GM19328 (cell line): Measurements from ENCODE around the gene CCNL1.

Source experiments
- ATAC-seq: cut with Tn5 transposase; IDR thresholded peaks from one replicate; pipeline ENCODE4 v1.9.1; 2021; ENCODE audit warnings: mild to moderate bottlenecking, moderate library complexity; ENCODE audit not compliant: unreplicated experiment

Gene CCNL1

GRCh38 chr3:157147099-157147803 is 12.7 kb downstream of the CCNL1 start:
- no peak for ATAC-seq

GRCh38 chr3:157145606-157146322 is 14.2 kb downstream of the CCNL1 start:
- ATAC-seq, result no peak

- ATAC-seq, result no peak
Observed at GRCh38 chr3:157142315-157142714, 17.6 kb downstream of the CCNL1 start.

DNA sequence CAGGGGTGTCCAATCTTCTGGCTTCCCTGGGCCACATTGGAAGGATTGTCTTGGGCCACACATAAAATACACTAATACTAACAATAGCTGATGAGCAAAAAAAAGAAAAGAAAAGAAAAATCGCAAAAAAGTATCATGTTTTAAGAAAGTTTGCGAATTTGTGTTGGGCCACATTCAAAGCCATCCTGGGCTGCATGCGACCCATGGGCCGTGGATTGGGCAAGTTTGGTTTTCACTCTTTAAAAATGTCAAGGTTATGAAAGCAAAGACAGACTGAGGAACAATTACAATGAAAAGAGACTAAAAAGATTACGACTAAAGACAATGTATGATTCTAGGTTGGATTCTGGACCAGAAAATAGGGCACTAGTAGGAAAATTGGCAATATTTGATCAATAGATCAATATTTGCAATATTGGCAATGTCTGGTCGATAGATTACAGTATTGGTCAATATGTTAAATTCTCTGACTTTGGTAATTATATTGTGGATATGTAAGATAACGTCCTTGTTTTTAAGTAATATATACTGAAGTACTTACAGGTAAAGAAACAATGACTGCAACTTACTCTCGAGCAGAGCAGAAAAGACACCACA is 19.9 kb downstream of the CCNL1 start:
- no peak for ATAC-seq

GRCh38 chr3:157136647-157137387 is 23.1 kb downstream of the CCNL1 start:
- no peak for ATAC-seq

- ATAC-seq, result no peak
Observed at GRCh38 chr3:157135671-157136396, 24.1 kb downstream of the CCNL1 start.

- peak; percentile 59 for ATAC-seq
Observed at GRCh38 chr3:157134620-157135191, 25.2 kb downstream of the CCNL1 start.

GRCh38 chr3:157133434-157134320 is 26.3 kb downstream of the CCNL1 start:
- no peak for ATAC-seq

GRCh38 chr3:157132936-157133335 is 27.0 kb downstream of the CCNL1 start:
- no peak for ATAC-seq

- no peak for ATAC-seq
Observed at GRCh38 chr3:157132341-157132740, 27.6 kb downstream of the CCNL1 start.

DNA sequence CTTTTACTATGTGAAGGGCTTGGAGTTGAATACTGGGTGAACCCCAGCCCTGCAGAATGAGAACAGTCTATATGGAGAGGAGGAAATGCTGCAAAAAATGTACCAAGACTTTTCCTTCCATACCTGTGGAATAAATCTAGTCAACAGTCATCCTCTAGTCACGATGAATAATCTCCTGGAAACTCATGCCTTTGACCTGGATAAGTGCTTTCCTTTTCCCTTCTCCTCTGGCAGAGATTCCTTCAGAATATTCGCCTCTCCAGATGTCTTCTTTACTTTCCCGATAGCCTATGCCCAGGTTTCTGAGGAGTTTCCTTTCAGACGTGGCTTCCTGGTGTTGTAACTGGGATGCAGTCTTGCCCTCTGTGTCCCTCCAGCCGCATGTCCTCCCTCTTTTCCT is 28.1 kb downstream of the CCNL1 start:
- ATAC-seq, result no peak

GRCh38 chr3:157130467-157131251 is 29.3 kb downstream of the CCNL1 start:
- no peak for ATAC-seq

GRCh38 chr3:157129803-157130466 is 30.0 kb downstream of the CCNL1 start:
- no peak for ATAC-seq

DNA sequence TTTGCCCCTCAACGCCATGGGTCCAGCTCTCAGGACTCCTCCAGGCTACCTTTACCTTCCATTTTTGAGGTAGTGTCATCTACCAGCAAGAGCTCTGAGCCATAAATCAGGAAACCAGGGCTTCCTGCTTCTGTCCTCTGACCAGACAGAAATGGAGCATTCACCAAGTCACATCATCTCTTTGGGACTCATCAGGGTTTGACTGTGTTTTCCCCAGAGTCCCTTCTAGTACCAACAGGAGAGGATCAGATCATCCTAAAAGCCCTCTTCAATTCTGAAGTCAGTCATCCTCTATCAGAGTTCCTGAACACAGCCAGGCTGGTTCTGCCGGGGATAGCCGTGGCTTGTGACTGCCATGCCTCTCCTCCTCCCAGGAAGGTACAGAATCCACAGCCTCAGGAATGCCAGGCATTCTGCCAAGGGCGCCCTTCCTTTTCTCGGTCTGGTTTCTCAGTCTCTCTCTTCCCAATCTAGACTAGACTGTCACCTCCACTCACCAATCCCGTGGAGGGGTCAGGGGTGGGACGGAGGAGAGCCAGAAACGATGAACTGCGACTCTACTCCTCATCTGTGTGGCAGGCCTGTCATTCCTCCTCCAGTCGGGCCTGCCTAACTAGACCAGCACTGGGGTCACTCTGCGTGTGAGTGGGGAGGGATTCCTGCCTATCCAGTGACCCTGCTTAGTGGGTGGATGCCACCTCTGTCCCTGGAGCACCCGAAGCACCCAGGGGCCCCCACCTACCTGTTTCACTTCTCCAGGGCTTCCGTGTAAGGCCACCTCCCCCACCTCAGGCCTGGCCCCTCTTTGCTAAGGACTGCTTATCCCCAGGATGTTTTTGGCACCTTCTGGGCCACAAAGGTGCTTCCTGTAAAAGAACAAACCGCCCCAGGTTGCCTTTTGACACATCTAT is 30.9 kb downstream of the CCNL1 start:
- peak; percentile 8 for ATAC-seq

DNA sequence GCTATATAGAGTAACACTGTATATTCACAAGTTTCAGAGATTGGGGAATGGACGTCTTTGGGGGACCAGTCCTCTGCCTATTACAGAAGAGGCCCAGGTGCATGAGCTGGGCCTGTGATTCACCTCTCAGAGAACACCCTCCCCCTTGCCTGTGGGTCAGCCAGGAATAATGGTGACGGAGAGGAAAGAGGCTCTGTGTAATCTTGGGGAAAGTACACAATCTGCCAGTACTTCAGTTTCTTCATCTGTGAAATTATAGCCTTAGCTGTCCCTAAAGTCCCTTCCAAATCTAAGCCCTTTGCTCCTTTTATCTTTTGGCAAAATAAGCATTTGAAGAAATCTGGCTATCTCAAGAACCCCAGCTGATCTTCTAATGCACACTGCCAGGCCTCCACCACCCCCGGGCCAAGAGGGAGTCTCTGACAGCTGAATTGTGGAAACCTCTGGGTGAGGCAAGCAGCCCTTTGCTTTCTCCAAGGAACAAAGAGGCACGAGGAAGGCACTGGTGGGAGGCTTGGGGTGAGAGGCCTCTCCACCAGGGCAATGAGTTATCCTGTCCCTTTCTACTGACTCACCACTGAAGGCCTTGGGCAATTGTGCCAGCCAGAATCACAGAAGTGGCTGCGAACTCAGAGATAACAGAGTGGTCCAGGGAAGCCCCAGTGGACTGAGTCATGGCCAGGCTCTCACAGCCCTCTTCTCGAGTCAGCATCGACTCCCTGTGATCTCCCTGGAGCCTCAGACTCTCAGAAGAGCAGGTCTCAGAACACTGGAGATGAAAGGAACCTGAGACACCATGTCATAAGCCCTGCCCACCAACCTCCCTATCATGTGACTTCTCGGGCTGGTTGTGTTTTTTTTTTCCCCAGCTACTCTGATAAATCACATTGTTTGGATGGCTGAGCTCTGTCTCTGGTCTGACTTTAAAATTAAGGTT is 31.8 kb downstream of the CCNL1 start:
- ATAC-seq, result peak; percentile 53

DNA sequence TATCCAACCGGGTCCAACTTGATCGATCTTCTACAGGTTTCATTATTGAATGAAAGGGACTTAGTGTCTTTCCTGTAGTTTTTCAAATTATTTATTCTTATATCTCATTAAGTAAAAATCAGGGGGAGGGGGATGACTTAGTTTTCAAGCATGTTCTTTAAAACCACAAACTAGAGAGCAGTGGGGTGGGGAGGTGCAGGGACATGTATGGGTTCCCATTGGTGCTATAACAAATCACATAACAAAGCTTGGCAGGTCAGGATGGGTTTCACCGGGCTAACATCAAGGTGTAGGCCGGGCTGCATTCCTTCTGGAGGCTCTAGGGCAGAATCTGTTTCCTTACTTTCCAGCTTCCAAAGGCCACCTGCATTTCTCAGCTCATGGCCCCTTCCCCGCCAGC is 32.7 kb downstream of the CCNL1 start:
- no peak for ATAC-seq
